ENCODE measurements around the gene LRBA. TPM values are rescaled to one million over a fixed set of nuclear protein-coding genes. Genes with fewer than 3 reads are reported as not detected.

The LRBA gene
- total and polyA plus RNA-seq, 9 donors = 9.7 to 49.2 (median 30.4) TPM

DNA sequence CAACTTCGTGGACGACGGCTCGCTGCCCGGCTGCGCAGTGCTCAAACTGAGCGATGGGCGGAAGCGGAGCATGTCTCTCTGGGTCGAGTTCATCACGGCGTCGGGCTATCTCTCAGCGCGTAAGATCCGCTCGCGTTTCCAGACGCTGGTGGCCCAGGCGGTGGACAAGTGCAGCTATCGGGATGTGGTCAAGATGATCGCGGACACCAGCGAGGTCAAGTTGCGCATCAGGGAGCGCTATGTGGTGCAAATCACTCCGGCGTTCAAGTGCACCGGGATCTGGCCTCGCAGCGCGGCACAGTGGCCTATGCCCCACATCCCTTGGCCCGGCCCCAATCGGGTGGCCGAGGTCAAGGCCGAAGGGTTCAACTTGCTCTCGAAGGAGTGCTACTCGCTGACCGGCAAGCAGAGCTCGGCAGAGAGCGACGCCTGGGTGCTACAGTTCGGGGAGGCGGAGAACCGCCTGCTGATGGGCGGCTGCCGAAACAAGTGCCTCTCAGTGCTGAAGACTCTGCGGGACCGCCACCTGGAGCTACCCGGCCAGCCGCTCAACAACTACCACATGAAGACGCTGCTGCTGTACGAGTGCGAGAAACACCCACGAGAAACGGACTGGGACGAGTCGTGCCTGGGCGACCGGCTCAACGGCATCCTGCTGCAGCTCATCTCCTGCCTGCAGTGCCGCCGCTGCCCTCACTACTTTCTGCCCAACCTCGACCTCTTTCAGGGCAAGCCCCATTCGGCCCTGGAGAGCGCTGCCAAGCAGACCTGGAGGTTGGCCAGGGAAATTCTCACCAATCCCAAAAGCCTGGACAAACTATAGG is 431.6 kb downstream of the LRBA start:
- intact Hi-C loops (cut with DNase I) = no loop called here
- Histone ChIP-seq H3K27me3 (no peaks in the 10 kb centered on the region), H3K27ac (no peak overlapping the region), H3K4me1 (ENCODE audit: insufficient read depth) (peaks cover 3% of the 10 kb centered on the region), H3K9me3 (no peaks in the 10 kb centered on the region), H3K4me3 (peak overlapping the region; percentile 27), H3K36me3 (no peaks in the 10 kb centered on the region)
- 46 to 62% (median 60%) methylated on average over 66 of the region's 66 CpGs for WGBS, 3 donors
- DNase-seq = peak in 2 of 5 donors; percentile 11 to 34
- TF ChIP-seq, protein P1, sequence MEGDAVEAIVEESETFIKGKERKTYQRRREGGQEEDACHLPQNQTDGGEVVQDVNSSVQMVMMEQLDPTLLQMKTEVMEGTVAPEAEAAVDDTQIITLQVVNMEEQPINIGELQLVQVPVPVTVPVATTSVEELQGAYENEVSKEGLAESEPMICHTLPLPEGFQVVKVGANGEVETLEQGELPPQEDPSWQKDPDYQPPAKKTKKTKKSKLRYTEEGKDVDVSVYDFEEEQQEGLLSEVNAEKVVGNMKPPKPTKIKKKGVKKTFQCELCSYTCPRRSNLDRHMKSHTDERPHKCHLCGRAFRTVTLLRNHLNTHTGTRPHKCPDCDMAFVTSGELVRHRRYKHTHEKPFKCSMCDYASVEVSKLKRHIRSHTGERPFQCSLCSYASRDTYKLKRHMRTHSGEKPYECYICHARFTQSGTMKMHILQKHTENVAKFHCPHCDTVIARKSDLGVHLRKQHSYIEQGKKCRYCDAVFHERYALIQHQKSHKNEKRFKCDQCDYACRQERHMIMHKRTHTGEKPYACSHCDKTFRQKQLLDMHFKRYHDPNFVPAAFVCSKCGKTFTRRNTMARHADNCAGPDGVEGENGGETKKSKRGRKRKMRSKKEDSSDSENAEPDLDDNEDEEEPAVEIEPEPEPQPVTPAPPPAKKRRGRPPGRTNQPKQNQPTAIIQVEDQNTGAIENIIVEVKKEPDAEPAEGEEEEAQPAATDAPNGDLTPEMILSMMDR (IDR thresholded peaks at IDR 0.05) = no peak
- no peak for TF ChIP-seq POLR2A (IDR thresholded peaks at IDR 0.05)
- TF ChIP-seq EP300 (IDR thresholded peaks at IDR 0.05) = no peak

DNA sequence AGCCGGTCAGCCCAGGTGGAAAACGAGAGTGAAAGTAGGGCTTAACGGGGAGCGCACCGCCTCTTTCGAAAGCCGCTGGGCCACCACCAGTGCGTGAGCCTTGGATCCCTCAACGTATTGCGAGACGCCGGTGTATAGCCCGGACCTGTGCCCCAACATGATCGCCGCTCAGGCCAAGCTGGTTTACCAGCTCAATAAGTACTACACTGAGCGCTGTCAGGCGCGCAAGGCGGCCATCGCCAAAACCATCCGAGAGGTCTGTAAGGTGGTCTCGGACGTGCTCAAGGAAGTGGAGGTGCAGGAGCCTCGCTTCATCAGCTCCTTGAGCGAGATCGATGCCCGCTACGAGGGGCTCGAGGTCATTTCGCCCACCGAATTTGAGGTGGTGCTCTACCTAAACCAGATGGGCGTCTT is 432.2 kb downstream of the LRBA start:
- WGBS, 3 donors = 66 to 80% (median 80%) methylated on average over 32 of the region's 32 CpGs
- Histone ChIP-seq H3K27me3 (no peaks in the 10 kb centered on the region), H3K27ac (no peak overlapping the region), H3K4me1 (ENCODE audit: insufficient read depth) (peaks cover 3% of the 10 kb centered on the region), H3K36me3 (no peaks in the 10 kb centered on the region), H3K4me3 (peak overlapping the region; percentile 27), H3K9me3 (no peaks in the 10 kb centered on the region)
- intact Hi-C loops (cut with DNase I) = no loop called here
- TF ChIP-seq POLR2A (IDR thresholded peaks at IDR 0.05) (no peak), EP300 (IDR thresholded peaks at IDR 0.05) (no peak)
- TF ChIP-seq, protein P1 (IDR thresholded peaks at IDR 0.05) = no peak
- DNase-seq = peak in 1 of 5 donors; percentile 31

DNA sequence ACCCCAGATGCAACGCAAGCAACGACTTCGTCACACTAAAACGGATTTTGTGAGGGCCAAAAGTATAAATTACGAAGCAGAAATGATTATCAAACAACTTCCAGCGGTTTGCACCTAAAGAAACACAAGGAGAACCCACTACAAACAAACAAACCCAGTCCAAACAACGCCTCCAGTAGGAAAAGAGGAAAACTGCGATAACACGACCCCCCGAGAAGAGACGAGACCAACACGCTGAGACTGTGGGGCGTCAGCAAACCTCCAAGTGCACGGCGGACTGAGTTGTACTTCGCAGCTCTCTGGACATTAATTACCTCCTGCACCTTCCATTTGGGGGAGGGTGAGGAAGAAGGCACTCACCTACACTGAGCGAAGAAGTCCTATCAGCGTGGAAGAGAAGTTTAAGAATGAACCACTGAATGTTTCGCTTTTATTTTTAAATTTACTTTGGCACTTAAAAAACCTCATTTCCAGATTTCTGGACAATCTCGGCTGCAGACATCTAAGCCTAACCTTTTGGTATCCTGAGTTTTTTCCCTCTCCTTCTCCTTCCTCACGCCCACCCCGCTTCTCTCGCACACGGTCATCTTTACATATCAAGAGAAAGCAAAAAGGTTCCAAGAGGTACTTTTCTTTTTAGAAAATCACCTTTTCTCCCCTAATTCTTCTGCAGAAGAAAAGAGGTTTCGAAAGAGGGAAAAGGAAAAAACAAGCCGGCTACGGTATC is 432.8 kb downstream of the LRBA start, which contains the start of gene MAB21L2:
MAB21L2 (plus strand) TSS at position 6 of the 727 bp plus-strand sequence. CDS start 879 bp downstream, outside the sequence.
- no peak for TF ChIP-seq POLR2A (IDR thresholded peaks at IDR 0.05)
- TF ChIP-seq EP300 (IDR thresholded peaks at IDR 0.05) = no peak
- TF ChIP-seq, protein P1 (IDR thresholded peaks at IDR 0.05) = no peak
- no peak within 1 kb of the TSS for H3K27ac ChIP-seq

DNA sequence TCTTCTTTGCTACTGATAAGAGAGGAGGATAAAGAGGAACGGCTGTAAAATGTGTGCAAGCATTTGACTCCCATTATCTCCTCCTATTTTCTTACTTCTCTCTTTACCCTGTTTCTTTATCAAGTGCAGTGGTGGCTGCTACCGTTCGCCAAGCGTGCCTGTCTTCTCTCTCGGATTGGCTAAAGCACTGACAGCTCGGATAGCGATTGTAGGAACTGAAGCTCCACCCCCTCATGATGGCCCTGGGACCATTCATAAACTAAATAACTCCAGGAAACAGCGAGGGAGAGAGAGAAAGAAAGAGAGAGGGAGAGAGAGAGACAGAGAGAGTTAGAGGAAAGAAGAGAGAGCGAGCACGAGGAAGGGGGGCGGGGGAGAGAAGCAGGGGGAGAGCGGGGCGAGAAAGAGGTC is 433.4 kb downstream of the LRBA start:
- no peaks in the 10 kb centered on the region for H3K27me3 ChIP-seq
- DNase-seq = no peak
- no peak overlapping the region for H3K4me3 ChIP-seq
- H3K36me3 ChIP-seq = no peaks in the 10 kb centered on the region
- no peaks in the 10 kb centered on the region for H3K9me3 ChIP-seq
- WGBS, 3 donors = 88 to 94% (median 92%) methylated on average over 13 of the region's 13 CpGs
- peaks cover 3% of the 10 kb centered on the region for H3K4me1 ChIP-seq (ENCODE audit: insufficient read depth)
- no peak for TF ChIP-seq EP300 (IDR thresholded peaks at IDR 0.05)
- TF ChIP-seq, protein P1 (IDR thresholded peaks at IDR 0.05) = no peak
- no peak for TF ChIP-seq POLR2A (IDR thresholded peaks at IDR 0.05)
- intact Hi-C loops (cut with DNase I) = no loop called here
- H3K27ac ChIP-seq = no peak overlapping the region

More for the DNA sequence above, 432.8 kb downstream of the LRBA start, which contains the start of gene MAB21L2:
- no peaks in the 10 kb centered on the region for H3K9me3 ChIP-seq
- peaks cover 3% of the 10 kb centered on the region for H3K4me1 ChIP-seq (ENCODE audit: insufficient read depth)
- intact Hi-C loops (cut with DNase I) = no loop called here
- no peaks in the 10 kb centered on the region for H3K36me3 ChIP-seq
- H3K4me3 ChIP-seq = peak within 1 kb of the TSS; percentile 27
- WGBS, 3 donors = 86 to 93% (median 93%) methylated on average over 27 of the region's 27 CpGs
- no peaks in the 10 kb centered on the region for H3K27me3 ChIP-seq
- no peak for DNase-seq

Data from ovary (tissue), 9 donors.